GM21360 (cell line): Measurements from ENCODE around the gene HDAC2.
"Not testable (repeated sequence)": the region's sequence is repeated elsewhere in the genome, so short reads cannot be mapped to it uniquely, and the experiment has no call there.

ENCODE experiments used
- ATAC-seq: cut with Tn5 transposase; IDR thresholded peaks from one replicate; pipeline ENCODE4 v1.9.1; 2021; ENCODE audit warnings: mild to moderate bottlenecking, moderate library complexity; ENCODE audit not compliant: unreplicated experiment

Gene HDAC2

DNA sequence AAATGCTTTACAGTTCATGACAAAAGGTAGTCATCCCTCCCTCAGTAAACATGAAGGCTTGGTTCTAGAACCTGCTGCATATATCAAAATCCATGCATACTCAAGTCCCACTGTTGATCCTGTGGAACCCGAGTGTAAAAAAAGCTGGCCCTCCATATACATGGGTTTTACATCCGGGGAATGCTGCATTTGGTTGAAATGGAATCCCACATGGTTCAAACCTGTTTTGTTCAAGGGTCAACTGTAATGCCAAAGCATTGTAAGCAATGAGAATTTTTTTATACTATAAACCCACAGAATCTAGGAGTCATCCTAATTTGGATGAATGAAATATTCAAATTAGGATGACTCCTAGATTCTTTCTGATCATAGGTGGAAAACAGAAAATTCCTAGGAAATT, 5.9 kb upstream of the HDAC2 start:
- ATAC-seq, result no peak

DNA sequence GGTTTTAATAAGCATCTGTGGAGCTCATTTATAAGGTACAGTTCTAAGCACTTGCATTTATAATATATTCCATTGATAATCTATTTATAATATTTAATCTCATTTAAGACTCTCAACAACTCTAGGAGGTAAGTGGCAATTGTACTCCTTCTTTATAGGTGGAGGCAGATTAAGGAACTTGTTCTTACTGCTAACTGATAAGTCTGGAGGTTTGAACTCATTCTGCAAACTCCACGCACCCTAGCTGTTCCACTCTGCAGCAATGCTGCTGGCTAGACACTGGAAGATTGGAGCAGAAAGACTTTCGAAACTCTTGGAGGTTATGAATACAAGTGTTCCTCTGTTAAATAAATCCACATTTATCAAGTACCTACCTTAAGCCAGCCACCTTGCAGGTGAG, 793 bp upstream of the HDAC2 start:
- ATAC-seq, result no peak

DNA sequence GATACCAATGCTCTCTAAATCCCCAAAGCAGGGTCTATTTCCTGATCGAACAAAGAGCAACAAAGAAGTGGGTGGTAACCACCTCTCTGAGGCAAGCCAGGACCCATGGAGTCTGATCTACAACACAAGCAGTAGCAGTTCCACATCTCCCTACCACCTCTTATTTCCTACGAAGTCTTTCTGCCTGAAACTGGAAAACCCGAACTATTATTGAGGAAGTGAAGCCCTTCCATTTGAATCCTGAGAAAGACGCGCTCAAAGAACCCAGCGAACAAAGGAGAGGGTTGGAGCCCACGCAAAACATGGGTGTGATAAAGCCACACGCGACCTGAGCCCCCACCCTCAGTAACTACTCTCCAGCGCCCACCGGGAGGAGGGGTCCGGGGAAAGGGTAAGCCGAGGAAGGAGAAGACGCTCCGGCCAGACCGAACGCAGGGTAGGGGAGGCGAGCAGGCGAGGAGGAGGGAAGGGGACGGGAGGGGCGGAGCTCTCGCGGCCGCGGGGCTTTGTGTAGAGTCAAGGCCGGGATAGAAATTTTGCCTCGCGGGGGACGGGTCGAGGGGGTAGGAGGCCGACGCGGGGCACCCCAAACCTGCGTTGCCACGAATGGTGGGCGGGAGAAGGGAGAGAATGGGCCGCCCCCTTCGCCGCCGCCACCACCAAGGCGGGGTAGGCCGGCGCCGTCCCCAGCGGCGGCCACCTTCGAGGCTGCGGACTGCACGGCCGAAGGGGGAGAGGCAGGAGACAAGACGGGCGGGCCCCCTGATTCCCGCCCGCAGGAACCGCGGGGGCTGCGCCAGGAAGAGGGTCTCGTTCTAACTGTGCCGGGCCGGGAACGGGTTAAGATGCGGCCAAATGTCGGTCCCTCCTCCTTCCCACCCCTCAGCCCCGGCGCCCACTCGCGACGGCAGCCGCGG, 802 bp downstream of the HDAC2 start:
- ATAC-seq, result peak; percentile 29

DNA sequence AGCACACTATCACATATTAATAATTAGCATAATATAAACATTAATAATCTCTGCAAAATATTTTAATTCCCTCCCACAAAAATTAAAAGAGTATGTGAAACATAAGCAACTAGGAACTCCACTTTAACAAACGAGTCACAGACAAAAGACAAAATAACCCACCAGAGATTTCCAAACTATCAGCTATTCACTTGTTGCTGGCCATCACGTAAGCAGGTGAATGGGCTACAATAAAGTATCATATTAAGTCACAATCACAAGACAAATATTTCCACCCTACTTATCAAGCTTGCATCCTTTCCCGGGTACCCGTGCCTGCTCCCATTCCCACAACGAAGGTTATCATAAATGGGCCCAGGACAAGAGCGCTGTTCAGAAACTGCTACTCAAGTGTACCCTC, 2.5 kb downstream of the HDAC2 start:
- ATAC-seq, result no peak

DNA sequence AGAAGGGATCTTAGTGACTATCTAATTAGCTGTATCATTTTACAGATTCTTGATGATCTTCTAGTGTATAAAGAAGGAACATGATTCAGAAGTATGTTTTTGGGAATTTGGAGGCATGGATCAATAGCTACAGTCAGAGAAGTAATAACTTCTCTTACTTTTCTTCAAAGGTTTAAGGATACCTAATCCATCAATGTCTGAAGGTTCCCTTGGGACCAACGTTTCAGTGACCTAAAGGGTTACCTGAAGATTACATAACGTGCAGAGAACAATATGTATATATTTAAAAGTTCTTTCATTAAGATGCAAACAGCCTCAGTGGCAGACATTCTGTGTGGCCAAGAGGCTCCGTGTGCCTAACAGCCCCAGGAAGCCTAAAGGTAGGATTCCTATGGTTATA, 3.2 kb downstream of the HDAC2 start:
- no peak for ATAC-seq

DNA sequence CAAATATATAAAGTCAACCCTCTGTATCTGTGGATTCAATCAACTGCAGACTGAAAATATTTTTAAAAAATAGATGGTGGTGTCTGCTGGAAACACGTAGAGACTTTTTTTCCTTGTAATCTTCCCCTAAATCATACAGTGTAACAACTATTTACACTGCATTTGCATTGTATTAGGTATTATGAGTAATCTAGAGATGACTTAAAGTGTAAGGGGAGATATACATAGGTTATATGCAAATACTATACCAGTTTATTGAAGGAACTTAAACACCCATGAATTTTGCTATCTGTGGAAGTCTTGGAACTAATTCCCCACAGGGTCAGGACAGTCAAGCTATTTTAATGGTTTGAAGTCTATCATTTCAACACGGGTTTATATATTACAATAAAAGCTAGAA, 10.2 kb downstream of the HDAC2 start:
- ATAC-seq, result peak; percentile 79

DNA sequence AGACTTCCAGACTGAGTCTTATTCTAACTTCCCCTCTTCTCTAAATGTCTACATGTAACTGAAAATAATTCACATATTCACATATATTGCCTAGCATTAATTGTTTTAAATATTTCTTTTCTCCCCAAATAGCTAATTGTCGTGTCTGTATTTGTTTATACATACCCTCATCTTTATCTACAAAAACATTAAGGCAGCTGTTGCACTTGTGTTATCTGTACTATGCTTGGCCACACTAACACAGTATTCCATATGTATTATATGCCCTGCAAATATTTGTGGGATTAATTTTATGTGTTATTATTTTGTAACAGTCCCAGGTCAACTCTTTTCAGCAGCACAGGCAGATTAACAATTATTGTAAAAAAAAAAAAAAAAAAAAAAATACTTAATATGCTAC, 11.7 kb downstream of the HDAC2 start:
- no peak for ATAC-seq

DNA sequence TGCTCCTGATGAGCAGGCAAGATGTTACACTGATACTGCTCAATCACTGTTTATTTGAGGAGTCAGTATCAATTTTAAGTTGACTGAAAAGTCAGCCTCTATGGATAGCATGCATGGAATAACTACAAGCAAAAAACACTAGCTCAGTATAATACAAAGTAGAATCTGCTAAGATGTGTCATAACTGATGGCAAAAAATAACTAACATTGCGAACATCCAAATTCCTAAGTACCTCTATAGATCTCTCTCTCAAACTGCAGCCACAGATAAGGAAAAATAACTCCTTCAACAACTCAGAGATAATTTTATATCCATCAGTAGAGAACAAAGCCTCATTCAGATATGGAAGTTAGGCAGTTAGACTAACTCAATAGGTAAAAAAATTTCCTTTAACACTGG, 16.3 kb downstream of the HDAC2 start:
- no peak for ATAC-seq

DNA sequence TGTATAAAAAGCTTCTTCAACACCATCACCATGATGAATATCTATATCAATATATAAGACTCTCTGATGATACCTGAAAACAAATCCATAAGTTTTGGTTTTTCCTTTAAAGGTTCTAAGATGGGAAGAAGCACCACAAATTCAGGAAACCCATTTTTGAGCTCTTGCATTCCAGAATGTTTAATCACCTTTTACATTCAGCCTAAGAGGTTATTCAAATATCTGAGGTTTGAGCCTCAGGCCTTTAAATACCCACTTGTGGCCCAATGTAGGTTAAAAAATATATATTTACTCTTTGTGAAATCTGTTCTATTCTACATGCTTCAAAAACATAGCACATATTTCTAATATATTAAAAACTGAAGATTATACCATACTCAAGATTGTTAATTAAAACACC, 17.6 kb downstream of the HDAC2 start:
- ATAC-seq, result no peak

DNA sequence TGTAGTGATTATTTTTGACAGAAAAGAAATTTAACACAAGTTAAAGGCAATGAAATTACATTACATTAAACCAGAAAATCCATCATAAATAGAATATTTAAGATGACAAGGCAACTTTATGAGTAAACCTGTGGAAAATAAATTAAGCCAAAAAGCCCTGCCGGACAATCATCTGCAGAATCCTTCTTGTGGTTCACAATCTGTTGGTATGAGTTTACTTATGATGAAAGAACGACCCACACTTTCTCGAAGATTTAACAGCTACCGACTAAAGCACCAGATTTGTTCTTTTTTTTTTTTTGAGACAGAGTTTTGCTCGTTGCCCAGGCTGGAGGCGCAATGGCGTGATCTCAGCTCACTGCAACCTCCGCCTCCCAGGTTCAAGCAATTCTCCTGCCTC, 21.4 kb downstream of the HDAC2 start:
- no peak for ATAC-seq

DNA sequence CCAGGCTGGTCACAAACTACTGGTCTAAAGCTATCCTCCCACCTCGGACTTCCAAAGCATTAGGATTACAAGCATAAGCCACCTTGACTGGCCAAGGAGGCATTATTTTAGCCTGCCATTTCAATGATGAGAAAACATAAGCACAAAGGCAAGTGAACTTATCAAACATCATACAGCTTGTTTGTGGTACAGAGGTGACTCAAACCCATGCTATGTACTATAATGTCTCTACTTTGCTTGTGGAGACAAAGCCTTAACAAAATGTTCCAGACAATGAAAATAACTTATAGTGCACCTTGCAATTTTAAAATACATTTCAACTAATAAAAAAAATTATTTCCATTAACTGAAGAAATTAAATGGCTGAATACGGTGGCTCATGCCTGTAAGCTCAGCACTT, 26.2 kb downstream of the HDAC2 start:
- no peak for ATAC-seq

DNA sequence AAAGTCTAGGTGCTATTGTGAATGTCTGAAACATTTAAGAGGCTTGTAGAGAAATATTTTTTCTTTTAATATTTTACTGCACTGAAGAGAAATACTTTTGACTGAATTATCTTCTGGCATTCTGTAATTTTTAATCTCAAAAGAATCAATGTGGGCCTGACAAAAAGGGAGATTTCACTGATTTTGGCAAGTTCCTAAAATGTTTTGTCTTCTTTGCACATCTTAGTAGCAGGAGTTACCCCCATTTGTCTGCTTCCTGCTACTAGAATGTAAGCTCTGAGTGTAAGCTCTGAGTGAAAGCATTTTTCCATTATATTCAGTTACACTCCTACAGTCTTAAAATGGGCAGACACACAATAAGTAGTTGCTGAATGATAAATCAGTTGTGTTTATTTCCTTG, 31.1 kb downstream of the HDAC2 start:
- ATAC-seq, result no peak

DNA sequence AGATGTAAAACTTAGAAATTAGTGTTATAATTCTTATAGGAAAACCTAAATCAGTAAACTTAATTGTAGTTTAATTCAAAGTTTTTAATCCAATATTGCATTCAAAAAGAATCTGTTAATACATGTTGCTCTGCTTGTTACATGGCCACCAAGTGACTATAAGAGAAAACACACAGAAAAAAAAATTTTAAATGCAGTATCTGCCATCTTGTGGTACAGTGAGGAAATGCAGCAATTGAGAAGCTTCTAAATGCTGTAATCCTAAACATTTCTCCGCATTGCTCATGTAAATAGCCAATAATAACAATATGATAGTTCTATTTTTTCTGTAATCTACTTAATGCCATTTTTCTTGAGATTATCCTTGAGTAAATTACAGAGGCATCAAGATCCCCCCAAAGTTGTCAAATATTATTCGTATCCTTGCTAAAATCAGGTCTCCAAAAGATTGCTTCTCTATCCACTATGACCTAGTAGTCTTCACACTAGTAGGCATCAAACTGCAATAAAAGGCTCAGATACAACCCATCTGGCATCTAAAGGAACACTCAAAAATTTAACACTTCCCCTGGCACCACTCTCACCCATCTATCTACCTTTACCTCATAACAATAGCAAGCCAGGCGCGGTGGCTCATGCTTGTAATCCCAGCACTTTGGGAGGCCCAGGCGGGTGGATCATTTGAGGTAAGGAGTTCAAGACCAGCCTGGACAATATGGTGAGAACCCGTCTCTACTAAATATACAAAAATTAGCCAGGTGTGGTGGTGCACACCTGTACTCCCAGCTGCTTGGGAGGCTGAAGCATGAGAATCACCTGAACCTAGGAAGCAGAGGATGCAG, 34.6 kb downstream of the HDAC2 start:
- peak; percentile 85 for ATAC-seq

DNA sequence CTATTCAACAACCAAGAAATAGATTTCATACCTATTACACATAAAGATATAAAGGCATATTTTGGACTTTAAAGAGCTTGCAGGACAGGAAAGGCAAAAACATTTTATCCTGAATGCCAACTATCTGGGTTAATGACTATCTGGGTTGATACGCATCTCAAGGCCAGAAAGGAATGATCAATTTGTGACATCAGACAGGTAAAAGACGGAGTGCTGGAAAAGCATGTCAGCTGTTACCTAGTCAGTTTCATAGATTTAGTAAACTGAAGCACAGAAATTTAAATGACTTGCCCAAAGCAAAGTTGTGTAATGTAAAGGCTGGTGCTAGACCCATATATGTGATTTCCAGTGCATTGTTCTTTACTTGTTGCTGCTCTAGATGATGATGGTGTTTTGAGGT, 36.8 kb downstream of the HDAC2 start:
- no peak for ATAC-seq

DNA sequence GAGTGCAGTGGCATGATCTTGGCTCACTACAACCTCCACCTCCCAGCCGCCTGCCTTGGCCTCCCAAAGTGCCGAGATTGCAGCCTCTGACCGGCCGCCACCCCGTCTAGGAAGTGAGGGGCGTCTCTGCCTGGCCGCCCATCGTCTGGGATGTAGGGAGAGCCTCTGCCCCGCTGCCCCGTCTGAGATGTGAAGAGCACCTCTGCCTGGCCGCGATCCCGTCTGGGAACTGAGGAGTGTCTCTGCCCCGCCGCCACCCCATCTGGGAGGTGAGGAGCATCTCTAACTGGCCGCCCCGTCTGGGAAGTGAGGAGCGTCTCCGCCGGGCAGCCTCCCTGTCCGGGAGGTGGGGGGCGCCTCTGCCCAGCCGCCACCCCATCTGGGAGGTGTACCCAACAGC, 39.0 kb downstream of the HDAC2 start:
- not testable (repeated sequence) for ATAC-seq

DNA sequence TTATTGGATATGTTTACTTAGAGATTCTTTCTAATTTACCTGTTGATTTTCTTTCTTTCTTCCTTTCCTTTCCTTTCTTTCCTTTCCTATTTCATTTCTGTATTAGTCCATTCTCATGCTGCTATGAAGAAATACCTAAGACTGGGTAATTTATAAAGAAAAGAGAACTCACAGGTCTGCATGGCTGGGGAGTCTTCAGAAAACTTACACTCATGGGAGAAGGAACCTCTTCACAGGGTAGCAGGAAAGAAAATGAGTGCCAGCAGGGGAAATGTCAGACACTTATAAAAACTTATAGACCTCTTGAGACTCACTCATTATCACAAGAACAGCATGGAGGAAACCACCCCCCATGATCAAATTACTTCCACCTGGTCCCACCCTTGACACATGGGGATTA, 40.8 kb downstream of the HDAC2 start:
- no peak for ATAC-seq

DNA sequence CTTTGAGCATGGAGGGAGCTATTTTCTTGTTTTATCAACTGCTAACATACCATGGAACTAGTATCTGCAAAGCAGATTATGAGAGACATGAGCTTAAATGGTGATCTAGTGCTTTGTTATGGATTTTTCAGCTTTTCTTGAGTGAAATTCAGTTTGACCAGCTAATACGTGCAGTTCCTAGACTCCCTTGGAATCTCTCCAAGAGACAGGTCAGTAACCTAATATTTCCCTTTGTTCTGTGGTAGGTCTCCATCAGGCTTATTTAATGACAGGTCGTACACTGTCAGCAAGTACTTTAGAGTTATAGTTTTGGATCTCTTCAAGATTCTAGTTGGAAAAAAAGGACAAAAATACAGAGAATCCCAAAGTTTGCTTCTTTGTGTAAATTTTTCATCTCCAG, 43.9 kb downstream of the HDAC2 start:
- ATAC-seq, result no peak

DNA sequence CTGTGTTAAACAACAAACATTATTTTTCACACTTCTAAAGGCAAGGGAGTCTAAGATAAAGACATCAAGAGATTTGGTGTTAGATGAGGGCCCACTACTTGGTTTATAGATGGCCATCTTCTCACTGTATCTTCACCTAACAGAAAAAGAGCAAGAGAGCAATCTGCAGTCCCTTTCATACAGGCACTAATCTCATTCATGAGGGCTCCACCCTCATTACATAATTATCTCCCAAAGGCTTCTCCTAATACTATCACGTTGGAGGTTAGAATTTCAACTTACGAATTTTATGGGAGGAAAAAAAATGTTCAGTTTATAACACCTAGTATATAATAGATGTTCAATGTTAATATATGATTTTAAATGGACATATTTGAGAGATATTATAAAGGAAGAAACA, 45.6 kb downstream of the HDAC2 start:
- no peak for ATAC-seq

DNA sequence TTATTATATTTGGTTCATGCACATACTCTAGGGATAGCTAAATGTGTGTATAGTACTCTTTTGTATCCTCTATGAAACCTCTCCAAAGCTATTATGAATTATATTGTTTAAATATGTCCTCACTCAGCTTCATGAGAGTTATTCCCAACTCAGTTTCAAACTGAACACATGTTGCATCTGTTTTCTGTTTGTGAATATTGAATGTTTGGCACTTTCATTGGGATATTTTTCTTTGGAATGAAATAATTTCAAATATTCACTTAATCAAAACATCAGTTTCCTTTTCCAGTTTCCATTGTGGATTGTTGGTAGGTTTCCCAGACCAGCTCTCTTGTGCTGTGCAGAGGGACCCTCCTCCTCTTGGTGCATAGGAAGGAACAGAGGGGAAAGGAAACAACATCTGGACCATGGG, 46.6 kb downstream of the HDAC2 start:
- no peak for ATAC-seq

DNA sequence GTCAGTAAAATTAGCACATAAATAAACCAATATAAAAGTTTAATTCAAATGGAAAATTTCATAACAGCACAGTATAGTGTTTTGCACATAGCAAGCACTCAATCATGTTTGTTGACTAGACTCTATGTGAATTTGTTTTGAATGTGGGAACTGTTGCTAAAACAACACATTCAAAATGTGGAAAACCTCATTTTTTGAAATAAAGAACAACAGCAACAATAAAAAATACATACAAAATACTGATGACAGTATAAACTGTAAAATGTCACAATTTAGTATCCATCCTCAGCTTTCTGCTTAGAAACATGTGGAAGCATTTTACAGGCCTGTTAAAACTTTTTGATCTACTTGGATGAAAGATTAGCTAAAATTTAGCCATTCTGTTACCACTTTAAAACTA, 47.4 kb downstream of the HDAC2 start:
- ATAC-seq, result no peak

DNA sequence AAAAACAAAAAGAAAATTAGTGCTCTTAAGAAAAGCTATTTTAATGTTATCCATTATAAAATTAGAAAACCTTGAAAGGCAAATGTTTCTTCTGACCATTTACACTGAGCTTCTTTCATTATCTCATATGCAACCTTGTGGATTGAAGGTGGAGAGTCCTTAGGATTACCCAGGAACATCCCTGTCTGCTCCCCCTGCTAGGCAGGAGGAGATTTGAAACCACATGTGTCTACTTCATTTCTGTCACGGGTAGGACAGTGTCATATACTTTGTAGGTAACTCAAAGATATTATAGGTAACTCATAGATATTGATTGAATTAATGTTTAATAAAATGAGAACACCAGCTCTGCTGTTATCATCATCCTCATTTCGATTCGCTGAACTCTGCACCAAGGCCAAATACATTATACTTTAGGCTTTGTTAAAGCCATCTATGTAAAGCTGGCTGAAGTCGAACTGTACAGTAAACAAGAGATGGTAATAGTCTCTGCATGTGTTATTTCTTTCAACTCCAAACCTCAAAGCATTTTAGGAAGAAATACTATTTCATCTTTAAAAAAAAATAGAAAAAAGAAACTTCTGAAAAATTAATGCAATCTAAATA, 49.5 kb downstream of the HDAC2 start:
- ATAC-seq, result no peak
